ENCODE measurements around the gene LRP1B.

LRP1B gene

DNA sequence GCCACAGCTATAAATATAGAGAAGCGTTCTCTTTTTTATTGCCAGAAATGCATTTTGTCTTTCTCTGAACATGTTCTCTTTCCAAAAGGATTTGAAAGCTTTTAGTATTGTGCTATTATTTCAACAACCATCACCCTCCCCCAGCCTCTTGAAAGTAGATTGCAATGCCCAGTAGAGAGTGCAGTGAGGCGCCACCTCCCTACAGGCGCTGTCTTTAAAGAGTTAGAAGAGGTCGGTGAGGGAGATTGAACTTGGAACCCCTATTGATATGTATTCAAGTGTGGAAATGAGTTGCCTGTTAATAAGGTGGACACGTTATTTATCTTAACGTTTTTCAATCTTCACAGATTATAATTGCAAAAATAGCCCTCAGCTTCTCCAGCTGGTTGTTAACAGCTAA, 360.3 kb downstream of the LRP1B start:
- H3K9me2 ChIP-seq (replicated peaks; ENCODE audit: low read depth, low read length): no peaks in the 10 kb centered on the region
- no peaks in the 10 kb centered on the region for H3K27me3 ChIP-seq (ENCODE audit: insufficient read depth, low read length, poor library complexity, severe bottlenecking)
- no peaks in the 10 kb centered on the region for H3F3A ChIP-seq (ENCODE audit: low read depth)
- no peak overlapping the region for H3K9ac ChIP-seq (ENCODE audit: low read depth, low read length, poor library complexity, severe bottlenecking)
- H3K4me3 ChIP-seq (ENCODE audit: low read length, poor library complexity, severe bottlenecking): no peak overlapping the region
- TF ChIP-seq, protein P1, sequence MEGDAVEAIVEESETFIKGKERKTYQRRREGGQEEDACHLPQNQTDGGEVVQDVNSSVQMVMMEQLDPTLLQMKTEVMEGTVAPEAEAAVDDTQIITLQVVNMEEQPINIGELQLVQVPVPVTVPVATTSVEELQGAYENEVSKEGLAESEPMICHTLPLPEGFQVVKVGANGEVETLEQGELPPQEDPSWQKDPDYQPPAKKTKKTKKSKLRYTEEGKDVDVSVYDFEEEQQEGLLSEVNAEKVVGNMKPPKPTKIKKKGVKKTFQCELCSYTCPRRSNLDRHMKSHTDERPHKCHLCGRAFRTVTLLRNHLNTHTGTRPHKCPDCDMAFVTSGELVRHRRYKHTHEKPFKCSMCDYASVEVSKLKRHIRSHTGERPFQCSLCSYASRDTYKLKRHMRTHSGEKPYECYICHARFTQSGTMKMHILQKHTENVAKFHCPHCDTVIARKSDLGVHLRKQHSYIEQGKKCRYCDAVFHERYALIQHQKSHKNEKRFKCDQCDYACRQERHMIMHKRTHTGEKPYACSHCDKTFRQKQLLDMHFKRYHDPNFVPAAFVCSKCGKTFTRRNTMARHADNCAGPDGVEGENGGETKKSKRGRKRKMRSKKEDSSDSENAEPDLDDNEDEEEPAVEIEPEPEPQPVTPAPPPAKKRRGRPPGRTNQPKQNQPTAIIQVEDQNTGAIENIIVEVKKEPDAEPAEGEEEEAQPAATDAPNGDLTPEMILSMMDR (conservative IDR thresholded peaks at IDR 0.05; ENCODE audit: low read length): no peak
- no peak for TF ChIP-seq EZH2phosphoT487 (IDR thresholded peaks at IDR 0.05; ENCODE audit: borderline replicate concordance)
- no peaks in the 10 kb centered on the region for H3K79me2 ChIP-seq (ENCODE audit: insufficient read depth, low read length)
- H3K36me3 ChIP-seq (ENCODE audit: insufficient read depth, low read length): no peaks in the 10 kb centered on the region
- no peaks in the 10 kb centered on the region for H3K9me3 ChIP-seq (ENCODE audit: insufficient read depth, low read depth, low read length)
- H4K20me1 ChIP-seq (ENCODE audit: insufficient read depth, low read length, poor library complexity, severe bottlenecking): no peaks in the 10 kb centered on the region
- H3K4me1 ChIP-seq (ENCODE audit: insufficient read depth, low read length, poor library complexity, severe bottlenecking): no peaks in the 10 kb centered on the region
- H3K4me2 ChIP-seq (ENCODE audit: low read depth, low read length, poor library complexity, severe bottlenecking): no peak overlapping the region
- H2AFZ ChIP-seq (ENCODE audit: low read length): no peak overlapping the region

DNA sequence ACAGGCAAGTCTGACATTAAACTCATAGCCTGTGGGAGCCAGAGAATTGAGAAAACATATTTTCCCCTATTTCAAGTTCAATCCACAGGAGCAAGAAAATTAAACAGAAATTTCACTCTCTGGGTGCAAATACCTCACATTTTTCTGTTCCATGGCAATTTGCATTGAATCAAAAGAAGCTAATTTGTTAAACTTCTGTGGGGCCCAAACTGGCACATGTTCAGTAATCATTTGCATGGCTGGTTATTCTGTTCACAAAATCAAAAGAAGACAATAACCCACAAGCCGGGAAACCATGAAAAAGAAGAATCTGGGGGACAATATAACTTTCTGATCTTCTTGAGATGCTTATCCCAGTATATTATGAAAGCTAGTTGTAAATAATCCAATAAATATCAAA, 363.1 kb downstream of the LRP1B start:
- no peaks in the 10 kb centered on the region for H3K9me2 ChIP-seq (replicated peaks; ENCODE audit: low read depth, low read length)
- no peak for TF ChIP-seq EZH2phosphoT487 (IDR thresholded peaks at IDR 0.05; ENCODE audit: borderline replicate concordance)
- TF ChIP-seq, protein P1 (conservative IDR thresholded peaks at IDR 0.05; ENCODE audit: low read length): no peak
- H4K20me1 ChIP-seq (ENCODE audit: insufficient read depth, low read length, poor library complexity, severe bottlenecking): no peaks in the 10 kb centered on the region
- no peak overlapping the region for H2AFZ ChIP-seq (ENCODE audit: low read length)
- no peak overlapping the region for H3K4me2 ChIP-seq (ENCODE audit: low read depth, low read length, poor library complexity, severe bottlenecking)
- H3K9ac ChIP-seq (ENCODE audit: low read depth, low read length, poor library complexity, severe bottlenecking): no peak overlapping the region
- no peaks in the 10 kb centered on the region for H3K36me3 ChIP-seq (ENCODE audit: insufficient read depth, low read length)
- H3K4me1 ChIP-seq (ENCODE audit: insufficient read depth, low read length, poor library complexity, severe bottlenecking): no peaks in the 10 kb centered on the region
- no peak overlapping the region for H3K4me3 ChIP-seq (ENCODE audit: low read length, poor library complexity, severe bottlenecking)
- no peaks in the 10 kb centered on the region for H3K9me3 ChIP-seq (ENCODE audit: insufficient read depth, low read depth, low read length)
- no peaks in the 10 kb centered on the region for H3K79me2 ChIP-seq (ENCODE audit: insufficient read depth, low read length)
- H3F3A ChIP-seq (ENCODE audit: low read depth): no peaks in the 10 kb centered on the region
- H3K27me3 ChIP-seq (ENCODE audit: insufficient read depth, low read length, poor library complexity, severe bottlenecking): no peaks in the 10 kb centered on the region

DNA sequence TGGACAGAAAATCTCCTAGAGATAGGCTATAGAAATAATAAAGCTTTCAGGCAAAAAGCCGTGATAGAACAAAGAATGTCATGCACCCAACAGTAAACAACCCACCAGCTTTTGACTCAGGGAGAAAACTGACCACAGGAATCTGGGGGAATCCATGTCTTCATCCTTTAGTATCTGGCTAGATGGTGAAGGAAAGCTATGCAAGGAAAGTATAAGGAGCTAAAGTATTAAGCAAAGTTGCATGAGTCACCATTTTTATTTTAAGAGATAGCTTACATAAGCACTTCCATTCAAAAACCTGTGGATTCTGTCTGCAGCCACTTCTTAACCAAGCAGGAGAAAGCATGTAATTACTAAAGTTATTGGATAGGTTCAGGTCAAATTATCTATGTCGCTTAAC, 363.8 kb downstream of the LRP1B start:
- Histone ChIP-seq H4K20me1 (ENCODE audit: insufficient read depth, low read length, poor library complexity, severe bottlenecking) (no peaks in the 10 kb centered on the region), H3K9me2 (replicated peaks; ENCODE audit: low read depth, low read length) (no peaks in the 10 kb centered on the region), H3K4me3 (ENCODE audit: low read length, poor library complexity, severe bottlenecking) (no peak overlapping the region), H3K36me3 (ENCODE audit: insufficient read depth, low read length) (no peaks in the 10 kb centered on the region), H3K9ac (ENCODE audit: low read depth, low read length, poor library complexity, severe bottlenecking) (no peak overlapping the region), H3K9me3 (ENCODE audit: insufficient read depth, low read depth, low read length) (no peaks in the 10 kb centered on the region), H3K79me2 (ENCODE audit: insufficient read depth, low read length) (no peaks in the 10 kb centered on the region), H3K4me2 (ENCODE audit: low read depth, low read length, poor library complexity, severe bottlenecking) (no peak overlapping the region), H3K27me3 (ENCODE audit: insufficient read depth, low read length, poor library complexity, severe bottlenecking) (no peaks in the 10 kb centered on the region), H3K4me1 (ENCODE audit: insufficient read depth, low read length, poor library complexity, severe bottlenecking) (no peaks in the 10 kb centered on the region), H2AFZ (ENCODE audit: low read length) (no peak overlapping the region), H3F3A (ENCODE audit: low read depth) (no peaks in the 10 kb centered on the region)
- no peak for TF ChIP-seq EZH2phosphoT487 (IDR thresholded peaks at IDR 0.05; ENCODE audit: borderline replicate concordance)
- TF ChIP-seq, protein P1 (conservative IDR thresholded peaks at IDR 0.05; ENCODE audit: low read length): no peak
